IgD-negative memory B cell (primary cell): ENCODE measurements around the gene DSG3. TPM values are rescaled to one million over a fixed set of nuclear protein-coding genes. Genes with fewer than 3 reads are reported as not detected.

Experiments used
- H3K27ac Mint-ChIP-seq, 3 donors: one replicate each; pipeline ENCODE4 v1.8.0; 2020 to 2022; ENCODE audit warnings: mild to moderate bottlenecking in 3 of 3, mixed read lengths in 3 of 3, moderate library complexity in 1 of 3
- H3K27me3 Mint-ChIP-seq: one replicate; pipeline ENCODE4 v1.8.0; 2021; ENCODE audit warnings: mixed read lengths
- H3K36me3 Mint-ChIP-seq: one replicate; pipeline ENCODE4 v1.8.0; 2020; ENCODE audit warnings: mild to moderate bottlenecking, mixed read lengths
- H3K4me1 Mint-ChIP-seq, 3 donors: one replicate each; pipeline ENCODE4 v1.8.0; 2020 to 2022; ENCODE audit warnings: mixed read lengths in 3 of 3, mild to moderate bottlenecking in 1 of 3
- H3K4me3 Mint-ChIP-seq, 4 donors: one replicate each; pipeline ENCODE4 v1.8.0; 2020 to 2022; ENCODE audit warnings: mild to moderate bottlenecking in 4 of 4, mixed read lengths in 4 of 4, moderate library complexity in 3 of 4
- H3K9me3 Mint-ChIP-seq, 3 donors: one replicate each; pipeline ENCODE4 v1.8.0; 2020 to 2021; ENCODE audit warnings: mixed read lengths in 3 of 3, mild to moderate bottlenecking in 1 of 3
- polyA plus RNA-seq: library from polyadenylated mRNA; unstranded; fragments of 300-500 nt; fragmentation: Illumina TruSeq; gene quantifications from one replicate; pipeline ENCODE4 v1.2.3, GENCODE V29; 2021

DSG3 gene, protein sequence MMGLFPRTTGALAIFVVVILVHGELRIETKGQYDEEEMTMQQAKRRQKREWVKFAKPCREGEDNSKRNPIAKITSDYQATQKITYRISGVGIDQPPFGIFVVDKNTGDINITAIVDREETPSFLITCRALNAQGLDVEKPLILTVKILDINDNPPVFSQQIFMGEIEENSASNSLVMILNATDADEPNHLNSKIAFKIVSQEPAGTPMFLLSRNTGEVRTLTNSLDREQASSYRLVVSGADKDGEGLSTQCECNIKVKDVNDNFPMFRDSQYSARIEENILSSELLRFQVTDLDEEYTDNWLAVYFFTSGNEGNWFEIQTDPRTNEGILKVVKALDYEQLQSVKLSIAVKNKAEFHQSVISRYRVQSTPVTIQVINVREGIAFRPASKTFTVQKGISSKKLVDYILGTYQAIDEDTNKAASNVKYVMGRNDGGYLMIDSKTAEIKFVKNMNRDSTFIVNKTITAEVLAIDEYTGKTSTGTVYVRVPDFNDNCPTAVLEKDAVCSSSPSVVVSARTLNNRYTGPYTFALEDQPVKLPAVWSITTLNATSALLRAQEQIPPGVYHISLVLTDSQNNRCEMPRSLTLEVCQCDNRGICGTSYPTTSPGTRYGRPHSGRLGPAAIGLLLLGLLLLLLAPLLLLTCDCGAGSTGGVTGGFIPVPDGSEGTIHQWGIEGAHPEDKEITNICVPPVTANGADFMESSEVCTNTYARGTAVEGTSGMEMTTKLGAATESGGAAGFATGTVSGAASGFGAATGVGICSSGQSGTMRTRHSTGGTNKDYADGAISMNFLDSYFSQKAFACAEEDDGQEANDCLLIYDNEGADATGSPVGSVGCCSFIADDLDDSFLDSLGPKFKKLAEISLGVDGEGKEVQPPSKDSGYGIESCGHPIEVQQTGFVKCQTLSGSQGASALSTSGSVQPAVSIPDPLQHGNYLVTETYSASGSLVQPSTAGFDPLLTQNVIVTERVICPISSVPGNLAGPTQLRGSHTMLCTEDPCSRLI
- polyA plus RNA-seq, result 0.04 TPM

- Mint-ChIP-seq H3K27me3 (no peaks in the 10 kb centered on the region), H3K4me3 (no peak within 1 kb of the TSS), H3K36me3 (no peaks in the 10 kb centered on the region), H3K27ac (no peak within 1 kb of the TSS), H3K4me1 (no peaks in the 10 kb centered on the region), H3K9me3 (no peaks in the 10 kb centered on the region)
Measured at GRCh38 chr18:31447530-31448191, at the start of gene DSG3. Gene DSG3, plus strand, starts transcription at chr18:31447741. Its CDS starts 137 bp downstream, at chr18:31447878.

DNA sequence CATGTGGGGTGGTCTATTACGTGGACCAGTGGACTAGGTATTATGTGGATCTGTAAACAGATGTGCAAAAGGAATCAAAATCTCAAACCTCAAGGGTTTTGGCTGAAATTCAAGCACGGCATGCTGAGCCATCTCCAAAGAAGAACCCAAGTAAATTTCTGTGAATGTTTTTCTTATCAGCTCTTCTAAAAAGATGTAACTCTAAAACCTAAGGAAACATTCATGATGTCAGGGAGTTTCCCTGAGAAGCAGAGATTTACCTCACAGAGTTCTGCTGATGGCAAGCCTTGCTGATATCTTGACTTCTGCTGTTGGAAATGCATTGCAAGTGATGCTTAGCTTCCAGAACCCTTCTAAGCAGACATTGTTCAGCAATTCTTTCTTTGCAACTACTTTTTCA lies 49.4 kb upstream of the DSG3 start:
- Mint-ChIP-seq H3K27me3 (no peaks in the 10 kb centered on the region), H3K36me3 (no peaks in the 10 kb centered on the region), H3K9me3 (no peaks in the 10 kb centered on the region), H3K27ac (no peak overlapping the region), H3K4me1 (no peaks in the 10 kb centered on the region), H3K4me3 (no peak overlapping the region)

DNA sequence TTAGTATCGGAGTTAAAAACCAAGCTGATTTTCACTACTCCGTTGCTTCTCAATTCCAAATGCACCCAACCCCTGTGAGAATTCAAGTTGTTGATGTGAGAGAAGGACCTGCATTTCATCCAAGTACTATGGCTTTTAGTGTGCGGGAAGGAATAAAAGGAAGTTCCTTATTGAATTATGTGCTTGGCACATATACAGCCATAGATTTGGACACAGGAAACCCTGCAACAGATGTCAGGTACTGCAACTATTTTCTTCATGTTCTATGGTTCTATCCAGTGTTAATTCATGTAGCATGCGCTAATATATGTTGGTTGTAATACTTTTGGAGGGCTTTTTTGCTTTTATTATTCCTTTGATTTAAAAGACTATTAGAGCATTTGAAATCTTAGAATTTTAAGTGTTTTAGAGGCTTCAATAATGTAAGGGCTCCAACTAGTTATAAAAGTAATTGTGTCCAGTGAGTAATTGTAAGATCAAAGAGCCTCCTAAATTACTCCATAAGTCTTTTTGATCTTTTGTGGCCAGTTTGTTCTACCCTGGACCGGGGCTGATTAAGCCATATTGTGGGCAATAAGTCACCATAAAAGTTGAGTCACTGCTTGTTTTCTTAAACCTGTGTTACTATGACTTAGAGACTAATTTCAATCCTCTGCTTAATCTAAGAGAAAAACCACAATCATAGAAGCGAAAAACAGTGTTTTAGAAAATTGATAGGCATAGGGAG lies 48.1 kb upstream of the DSG3 start:
- Mint-ChIP-seq H3K4me1 (no peaks in the 10 kb centered on the region), H3K36me3 (no peaks in the 10 kb centered on the region), H3K9me3 (no peaks in the 10 kb centered on the region), H3K27ac (no peak overlapping the region), H3K4me3 (no peak overlapping the region), H3K27me3 (no peaks in the 10 kb centered on the region)

- H3K9me3 Mint-ChIP-seq, result peaks cover 0 to 2% (median 0%) of the 10 kb centered on the region in 3 donors
- H3K4me1 Mint-ChIP-seq, result no peaks in the 10 kb centered on the region
- H3K36me3 Mint-ChIP-seq, result no peaks in the 10 kb centered on the region
- no peaks in the 10 kb centered on the region for H3K27me3 Mint-ChIP-seq
- no peak overlapping the region for H3K4me3 Mint-ChIP-seq
- H3K27ac Mint-ChIP-seq, result no peak overlapping the region
Measured at GRCh38 chr18:31401156-31402025, 46.1 kb upstream of the DSG3 start.

DNA sequence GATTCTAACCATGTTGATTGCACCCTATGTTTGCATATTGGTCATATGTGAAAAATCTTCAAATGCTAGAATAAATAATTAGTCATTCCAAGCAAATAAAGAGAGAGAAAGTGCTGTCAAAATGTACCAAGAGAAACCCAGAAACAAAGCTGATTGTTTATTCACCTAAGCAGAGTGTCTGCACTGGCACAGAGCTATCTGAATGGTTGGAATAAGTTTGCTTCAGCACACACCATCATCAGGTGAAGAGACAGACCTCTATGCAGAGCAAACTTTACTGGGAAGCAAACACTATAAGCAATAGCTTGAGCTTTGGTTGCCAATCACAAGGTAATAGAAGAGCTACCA lies 45.5 kb upstream of the DSG3 start:
- H3K4me1 Mint-ChIP-seq, result peaks cover 0 to under 1% (median 0%) of the 10 kb centered on the region in 3 donors

GRCh38 chr18:31403409-31403808 lies 44.1 kb upstream of the DSG3 start:
- H3K4me3 Mint-ChIP-seq, result no peak overlapping the region
- no peaks in the 10 kb centered on the region for H3K27me3 Mint-ChIP-seq
- H3K36me3 Mint-ChIP-seq, result no peaks in the 10 kb centered on the region
- H3K4me1 Mint-ChIP-seq, result peaks cover 0 to 1% (median 0%) of the 10 kb centered on the region in 3 donors
- H3K27ac Mint-ChIP-seq, result no peak overlapping the region
- H3K9me3 Mint-ChIP-seq, result peaks cover 0 to 2% (median 0%) of the 10 kb centered on the region in 3 donors

More for the DNA sequence above, 45.5 kb upstream of the DSG3 start:
- no peak overlapping the region for H3K27ac Mint-ChIP-seq
- no peaks in the 10 kb centered on the region for H3K36me3 Mint-ChIP-seq
- no peak overlapping the region for H3K4me3 Mint-ChIP-seq
- peaks cover 0 to 2% (median 0%) of the 10 kb centered on the region in 3 donors for H3K9me3 Mint-ChIP-seq
- no peaks in the 10 kb centered on the region for H3K27me3 Mint-ChIP-seq

DNA sequence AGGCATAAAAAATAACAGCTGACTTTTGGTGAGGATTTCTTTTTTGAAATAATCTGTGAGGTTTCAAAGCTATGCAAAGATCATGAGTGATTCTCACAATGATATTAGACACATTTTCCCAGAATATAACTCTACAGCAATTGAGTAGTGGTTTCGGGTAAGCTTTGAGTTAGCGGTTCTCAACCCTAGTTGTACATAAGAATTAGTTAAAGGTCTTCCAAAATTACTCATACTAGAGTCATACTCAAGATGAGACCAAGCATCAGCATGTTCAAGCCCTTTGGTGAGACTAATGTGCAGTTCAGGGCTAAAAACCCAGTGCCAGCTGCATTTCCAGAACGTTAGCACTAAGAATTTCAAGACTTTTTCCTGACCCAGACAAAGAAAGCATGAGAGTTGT lies 39.9 kb upstream of the DSG3 start:
- Mint-ChIP-seq H3K4me1 (peaks cover 0 to 1% (median 0%) of the 10 kb centered on the region in 3 donors), H3K4me3 (no peak overlapping the region), H3K27me3 (no peaks in the 10 kb centered on the region), H3K36me3 (no peaks in the 10 kb centered on the region), H3K9me3 (peaks cover 0 to 7% (median 5%) of the 10 kb centered on the region in 3 donors), H3K27ac (no peak overlapping the region)

- Mint-ChIP-seq H3K36me3 (no peaks in the 10 kb centered on the region), H3K9me3 (peaks cover 0 to 11% (median 5%) of the 10 kb centered on the region in 3 donors), H3K4me1 (peaks cover 0 to 1% (median 0%) of the 10 kb centered on the region in 3 donors), H3K27me3 (no peaks in the 10 kb centered on the region), H3K4me3 (no peak overlapping the region), H3K27ac (no peak overlapping the region)
Measured at GRCh38 chr18:31409276-31409675, 38.3 kb upstream of the DSG3 start.

DNA sequence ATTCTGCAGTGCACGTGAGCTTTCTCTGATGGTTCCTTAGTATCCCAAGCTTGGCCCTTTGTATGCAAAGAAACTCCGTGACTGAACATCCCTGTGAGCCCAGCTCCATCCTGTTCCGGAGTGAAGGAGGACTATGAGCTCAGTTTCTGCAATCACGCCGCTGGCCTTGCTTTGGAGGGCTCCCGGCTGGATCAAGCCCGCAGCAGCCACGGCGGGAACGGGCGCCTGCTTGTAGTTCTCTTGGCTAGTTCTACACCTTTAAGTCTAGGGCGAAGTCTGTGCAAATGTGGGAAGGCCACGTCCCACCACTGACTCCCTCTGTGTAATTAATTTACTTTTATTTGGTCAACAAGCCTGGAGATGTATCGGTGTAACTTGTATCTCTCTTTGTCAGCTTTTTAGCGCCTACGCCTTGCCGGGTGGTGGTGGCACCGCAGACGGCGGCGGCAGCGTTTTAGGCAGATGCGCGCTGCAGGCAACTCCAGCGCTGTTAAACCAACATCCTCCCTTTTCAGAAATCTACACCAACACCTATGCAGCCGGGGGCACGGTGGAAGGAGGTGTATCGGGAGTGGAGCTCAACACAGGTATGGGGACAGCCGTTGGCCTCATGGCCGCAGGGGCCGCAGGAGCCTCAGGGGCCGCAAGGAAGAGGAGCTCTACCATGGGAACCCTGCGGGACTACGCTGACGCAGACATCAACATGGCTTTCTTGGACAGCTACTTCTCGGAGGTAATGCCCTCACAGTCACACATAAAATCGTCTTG lies 36.6 kb upstream of the DSG3 start:
- Mint-ChIP-seq H3K36me3 (no peaks in the 10 kb centered on the region), H3K4me1 (peaks cover 0 to 1% (median 0%) of the 10 kb centered on the region in 3 donors), H3K4me3 (no peak overlapping the region), H3K27me3 (no peaks in the 10 kb centered on the region), H3K9me3 (peaks cover 0 to 14% (median 5%) of the 10 kb centered on the region in 3 donors), H3K27ac (no peak overlapping the region)

DNA sequence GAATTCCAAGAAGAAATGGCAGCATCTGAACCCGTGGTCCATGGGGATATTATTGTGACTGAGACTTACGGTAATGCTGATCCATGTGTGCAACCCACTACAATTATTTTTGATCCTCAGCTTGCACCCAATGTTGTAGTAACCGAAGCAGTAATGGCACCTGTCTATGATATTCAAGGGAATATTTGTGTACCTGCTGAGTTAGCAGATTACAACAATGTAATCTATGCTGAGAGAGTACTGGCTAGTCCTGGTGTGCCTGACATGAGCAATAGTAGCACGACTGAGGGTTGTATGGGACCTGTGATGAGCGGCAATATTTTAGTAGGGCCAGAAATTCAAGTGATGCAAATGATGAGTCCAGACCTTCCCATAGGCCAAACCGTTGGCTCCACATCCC lies 34.4 kb upstream of the DSG3 start:
- Mint-ChIP-seq H3K9me3 (peaks cover 0 to 14% (median 3%) of the 10 kb centered on the region in 3 donors), H3K4me3 (no peak overlapping the region), H3K27me3 (no peaks in the 10 kb centered on the region), H3K36me3 (no peaks in the 10 kb centered on the region), H3K27ac (no peak overlapping the region), H3K4me1 (no peaks in the 10 kb centered on the region)

DNA sequence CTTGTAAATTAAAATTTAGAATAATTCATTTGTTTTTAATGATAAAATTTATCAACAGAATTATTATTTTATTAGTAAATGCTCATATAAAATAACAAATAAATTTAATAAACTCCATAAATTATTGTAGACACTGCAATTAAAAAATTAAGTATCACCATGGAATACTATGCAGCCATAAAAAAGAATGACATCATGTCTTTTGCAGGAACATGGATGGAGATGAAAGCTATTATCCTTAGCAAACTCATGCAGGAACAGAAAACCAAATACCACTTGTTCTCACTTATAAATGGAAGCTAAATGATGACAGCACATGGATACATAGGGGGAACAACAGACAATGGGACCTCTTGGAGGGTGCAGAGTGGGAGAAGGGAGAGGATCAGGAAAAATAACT lies 29.7 kb upstream of the DSG3 start:
- Mint-ChIP-seq H3K36me3 (no peaks in the 10 kb centered on the region), H3K27ac (no peak overlapping the region), H3K9me3 (peaks cover 0 to 7% (median 0%) of the 10 kb centered on the region in 3 donors), H3K4me1 (no peaks in the 10 kb centered on the region), H3K4me3 (no peak overlapping the region), H3K27me3 (no peaks in the 10 kb centered on the region)

GRCh38 chr18:31419457-31419932 lies 28.0 kb upstream of the DSG3 start:
- Mint-ChIP-seq H3K4me3 (no peak overlapping the region), H3K36me3 (no peaks in the 10 kb centered on the region), H3K27me3 (no peaks in the 10 kb centered on the region), H3K9me3 (peaks cover 0 to 3% (median 0%) of the 10 kb centered on the region in 3 donors), H3K27ac (no peak overlapping the region), H3K4me1 (no peaks in the 10 kb centered on the region)

GRCh38 chr18:31420032-31420431 lies 27.5 kb upstream of the DSG3 start:
- H3K27ac Mint-ChIP-seq, result no peak overlapping the region
- H3K36me3 Mint-ChIP-seq, result no peaks in the 10 kb centered on the region
- no peaks in the 10 kb centered on the region for H3K27me3 Mint-ChIP-seq
- H3K4me1 Mint-ChIP-seq, result no peaks in the 10 kb centered on the region
- no peaks in the 10 kb centered on the region for H3K9me3 Mint-ChIP-seq
- no peak overlapping the region for H3K4me3 Mint-ChIP-seq
